Measurements from ENCODE around the gene CDC37. TPM values are rescaled to one million over a fixed set of nuclear protein-coding genes. Genes with fewer than 3 reads are reported as not detected.

CDC37 gene
- total and polyA plus RNA-seq, 2 experiments from 2014 or later, result 183 to 280 TPM

- Histone ChIP-seq H3K4me2 (no peak overlapping the region), H3K4me3 (no peak overlapping the region), H2AFZ (no peak overlapping the region), H3K27ac (ENCODE audit: low read depth) (no peak overlapping the region), H3F3A (replicated peaks; ENCODE audit: low read depth) (no peaks in the 10 kb centered on the region), H3K79me2 (replicated peaks; ENCODE audit: insufficient read depth) (no peaks in the 10 kb centered on the region), H3K27me3 (ENCODE audit: insufficient read depth) (no peaks in the 10 kb centered on the region), H3K9me2 (ENCODE audit: insufficient read depth) (no peaks in the 10 kb centered on the region), H4K20me1 (replicated peaks; ENCODE audit: insufficient read depth) (no peaks in the 10 kb centered on the region), H3K36me3 (ENCODE audit: insufficient read depth) (no peaks in the 10 kb centered on the region), H3K4me1 (ENCODE audit: insufficient read depth) (0 out of 2 replicates have a peak, but pooled peaks cover 6% of the 10 kb centered on the region)
- DNase-seq (ENCODE audit: low spot score), result no peak
- Mint-ChIP-seq H3K9me3 (no peaks in the 10 kb centered on the region; the same call in 2 of the 3 replicates), H3K4me3 (no peak overlapping the region), H3K27me3 (ENCODE audit: insufficient read depth, low read depth, poor library complexity) (peaks cover 7% of the 10 kb centered on the region), H3K27ac (no peak overlapping the region), H3K36me3 (ENCODE audit: low read depth) (no peaks in the 10 kb centered on the region), H3K4me1 (peaks cover 5% of the 10 kb centered on the region; the same call in 2 of the 3 replicates)
- no peak for TF ChIP-seq JUNB (IDR thresholded peaks at IDR 0.05; ENCODE audit: unreplicated experiment)
- no peak for TF ChIP-seq ZNF114 (CRISPR knock-in tag; IDR thresholded peaks at IDR 0.05)
- TF ChIP-seq ETS1 (IDR thresholded peaks at IDR 0.05), result no peak
- TF ChIP-seq POLR2AphosphoS5 (IDR thresholded peaks at IDR 0.05; ENCODE audit: low read depth), result no peak
- no peak for TF ChIP-seq ZNF462 (CRISPR knock-in tag; IDR thresholded peaks at IDR 0.05)
- TF ChIP-seq ZNF331 (CRISPR knock-in tag; IDR thresholded peaks at IDR 0.05; ENCODE audit: low read depth), result no peak
- no peak for TF ChIP-seq REST (IDR thresholded peaks at IDR 0.05; ENCODE audit: unreplicated experiment)
- no peak for TF ChIP-seq EZH2phosphoT487 (IDR thresholded peaks at IDR 0.05; ENCODE audit: unreplicated experiment)
- TF ChIP-seq NANOG (IDR thresholded peaks at IDR 0.05; ENCODE audit: borderline replicate concordance), result no peak
- no peak for TF ChIP-seq CTCF (conservative IDR thresholded peaks at IDR 0.05; ENCODE audit: low read depth in 2 of 2)
- ATAC-seq, result no peak
Observed at GRCh38 chr19:10344780-10345179, 58.6 kb downstream of the CDC37 start.
